WERI-Rb-1 (cell line): ENCODE results near the gene DNAJC1.

Experiments used
- DNase-seq: peaks from one replicate; pipeline ENCODE4 v3.0.0-alpha.2; 2020
- H3K27ac ChIP-seq: fragments of 250-450 bp; sonication (Bioruptor Pico); 2 replicates; pipeline ENCODE4 v1.5.1; 2020; ENCODE audit warnings: mild to moderate bottlenecking, moderate library complexity
- H3K27me3 ChIP-seq: fragments of 250-450 bp; sonication (Bioruptor Pico); 2 replicates; pipeline ENCODE4 v1.5.1; 2021; ENCODE audit warnings: mild to moderate bottlenecking, low read depth, moderate library complexity; ENCODE audit not compliant: insufficient read depth, severe bottlenecking
- H3K36me3 ChIP-seq: fragments of 250-450 bp; sonication (Bioruptor Pico); 2 replicates; pipeline ENCODE4 v1.5.1; 2020; ENCODE audit warnings: mild to moderate bottlenecking, moderate library complexity
- H3K4me3 ChIP-seq: 2 replicates; pipeline ENCODE4 v1.5.1; 2011; ENCODE audit warnings: low read depth, mild to moderate bottlenecking, control low read depth, low read length
- H3K9me3 ChIP-seq: fragments of 250-450 bp; sonication (Bioruptor Pico); 2 replicates; pipeline ENCODE4 v1.5.1; 2021; ENCODE audit warnings: mild to moderate bottlenecking, moderate library complexity; ENCODE audit not compliant: severe bottlenecking
- TF ChIP-seq, protein P1 (sequence below): IDR thresholded peaks from 2 replicates; pipeline ENCODE4 v1.5.1; 2011; ENCODE audit warnings: low read depth, mild to moderate bottlenecking, control low read depth, inconsistent platforms, low read length

Gene DNAJC1

DNA sequence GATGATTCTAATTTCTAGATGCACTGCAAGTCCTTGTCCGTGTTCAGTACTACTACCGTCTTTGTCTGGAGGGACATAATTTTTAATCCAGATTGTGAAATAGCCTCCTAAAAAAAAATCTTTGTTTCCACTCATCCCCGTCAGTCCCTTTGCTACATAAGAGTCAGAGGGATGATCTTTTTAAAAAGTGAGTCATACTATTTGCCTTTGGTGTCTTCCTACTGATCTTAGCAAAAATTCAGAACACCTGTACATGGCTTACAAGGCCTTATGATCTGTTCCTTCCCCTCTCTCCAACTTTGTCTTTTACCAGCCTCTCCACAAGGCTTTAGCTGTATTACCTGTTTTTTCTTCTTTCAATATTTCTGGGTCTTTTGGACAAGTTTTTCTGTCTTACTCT lies 296.0 kb downstream of the DNAJC1 start:
- H3K27me3 ChIP-seq = no peaks in the 10 kb centered on the region
- no peak overlapping the region for H3K27ac ChIP-seq
- no peaks in the 10 kb centered on the region for H3K9me3 ChIP-seq
- H3K4me3 ChIP-seq = no peak overlapping the region
- TF ChIP-seq, protein P1, sequence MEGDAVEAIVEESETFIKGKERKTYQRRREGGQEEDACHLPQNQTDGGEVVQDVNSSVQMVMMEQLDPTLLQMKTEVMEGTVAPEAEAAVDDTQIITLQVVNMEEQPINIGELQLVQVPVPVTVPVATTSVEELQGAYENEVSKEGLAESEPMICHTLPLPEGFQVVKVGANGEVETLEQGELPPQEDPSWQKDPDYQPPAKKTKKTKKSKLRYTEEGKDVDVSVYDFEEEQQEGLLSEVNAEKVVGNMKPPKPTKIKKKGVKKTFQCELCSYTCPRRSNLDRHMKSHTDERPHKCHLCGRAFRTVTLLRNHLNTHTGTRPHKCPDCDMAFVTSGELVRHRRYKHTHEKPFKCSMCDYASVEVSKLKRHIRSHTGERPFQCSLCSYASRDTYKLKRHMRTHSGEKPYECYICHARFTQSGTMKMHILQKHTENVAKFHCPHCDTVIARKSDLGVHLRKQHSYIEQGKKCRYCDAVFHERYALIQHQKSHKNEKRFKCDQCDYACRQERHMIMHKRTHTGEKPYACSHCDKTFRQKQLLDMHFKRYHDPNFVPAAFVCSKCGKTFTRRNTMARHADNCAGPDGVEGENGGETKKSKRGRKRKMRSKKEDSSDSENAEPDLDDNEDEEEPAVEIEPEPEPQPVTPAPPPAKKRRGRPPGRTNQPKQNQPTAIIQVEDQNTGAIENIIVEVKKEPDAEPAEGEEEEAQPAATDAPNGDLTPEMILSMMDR = no peak
- H3K36me3 ChIP-seq = no peaks in the 10 kb centered on the region
- no peak for DNase-seq
